Measurements from ENCODE around the gene CARHSP1.

- TF ChIP-seq POLR2AphosphoS5 (IDR thresholded peaks at IDR 0.05; ENCODE audit: borderline replicate concordance, low read depth, low read length) = peak; percentile 33; the same call in 1 of the 2 replicates
- no peak for TF ChIP-seq EZH2 (IDR thresholded peaks at IDR 0.05)
- TF ChIP-seq FOXP2 (optimal IDR thresholded peaks at IDR 0.05; ENCODE audit: control extremely low read depth, extremely low read length, insufficient read depth) = no peak
These were observed 20.4 kb downstream of the CARHSP1 start for GRCh38 chr16:8848231-8848938.

Data from SK-N-MC (cell line).